SK-N-SH treated with all-trans-retinoic acid at 6 μM for 48 hours (cell line): ENCODE data around the gene BUB1.

Experiments
- CSRNP3 ChIP-seq: fragments of 250-450 bp; sonication (Bioruptor Pico); IDR thresholded peaks from 2 replicates; pipeline ENCODE4 v1.5.1; 2021; ENCODE audit warnings: mild to moderate bottlenecking, moderate library complexity
- PATZ1 ChIP-seq: fragments of 250-450 bp; sonication (Bioruptor Pico); IDR thresholded peaks from 2 replicates; pipeline ENCODE4 v1.8.0; 2020; ENCODE audit warnings: mild to moderate bottlenecking, moderate library complexity, borderline replicate concordance
- POU6F1 ChIP-seq: fragments of 250-450 bp; sonication (Bioruptor Pico); IDR thresholded peaks from 2 replicates; pipeline ENCODE4 v1.8.0; 2021; ENCODE audit warnings: low read depth, mild to moderate bottlenecking, moderate library complexity, borderline replicate concordance

DNA sequence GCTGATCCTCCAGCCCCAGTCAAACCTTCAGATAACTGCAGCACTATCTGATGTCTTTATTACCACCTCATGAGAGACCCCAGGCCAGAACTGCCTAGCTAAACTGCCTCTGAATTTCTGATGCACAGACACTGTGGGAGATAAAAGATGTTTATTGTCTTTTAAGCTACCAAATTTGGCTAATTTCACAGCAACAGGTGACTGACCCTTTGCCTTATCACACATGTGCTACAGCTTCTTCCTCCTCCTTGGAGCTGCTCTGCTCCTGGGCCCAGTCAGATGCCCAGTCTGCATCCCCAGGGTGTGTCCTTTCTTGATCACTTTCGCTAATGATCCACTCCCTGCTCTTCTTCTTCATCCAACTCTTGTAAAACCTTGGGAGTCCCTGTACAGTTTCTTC lies 34.9 kb upstream of the BUB1 start:
- no peak for TF ChIP-seq PATZ1
- no peak for TF ChIP-seq POU6F1
- TF ChIP-seq CSRNP3 (CRISPR knock-in tag) = no peak
